Brain microvascular endothelial cell (primary cell): ENCODE measurements around the gene TNFRSF4.

Experiments used
- DNase-seq: peaks from one replicate; pipeline ENCODE4 v3.0.0-alpha.2; 2020
- H3K27ac ChIP-seq: fragments of 250-450 bp; sonication (Bioruptor Pico); 2 replicates; pipeline ENCODE4 v1.5.1; 2020; ENCODE audit warnings: mild to moderate bottlenecking, moderate library complexity
- H3K27me3 ChIP-seq: fragments of 250-450 bp; sonication (Bioruptor Pico); replicated peaks from 2 replicates; pipeline ENCODE4 v1.5.1; 2020; ENCODE audit warnings: mild to moderate bottlenecking
- H3K36me3 ChIP-seq: fragments of 250-450 bp; sonication (Bioruptor Pico); replicated peaks from 2 replicates; pipeline ENCODE4 v1.5.1; 2020; ENCODE audit warnings: mild to moderate bottlenecking
- H3K4me3 ChIP-seq: 2 replicates; pipeline ENCODE4 v1.5.1; 2011; ENCODE audit warnings: low read depth, mild to moderate bottlenecking, control low read depth, low read length, moderate library complexity
- CTCF ChIP-seq: IDR thresholded peaks from 2 replicates; pipeline ENCODE4 v1.5.1; 2011; ENCODE audit warnings: low read depth, mild to moderate bottlenecking, moderate library complexity, low read length, control low read depth, inconsistent platforms; ENCODE audit errors: missing control alignments
- in situ Hi-C: cut with HindIII; loops from 2 replicates; pipeline ENCODE4 v1.10.0; 2017; ENCODE audit warnings: low sequenced_read_pairs, low pct_ligation_motif_present

The TNFRSF4 gene

GRCh38 chr1:1163538-1164070 lies 50.3 kb downstream of the TNFRSF4 start:
- TF ChIP-seq CTCF: no peak
- in situ Hi-C loops: no loop called here
- no peak overlapping the region for H3K27ac ChIP-seq
- H3K36me3 ChIP-seq: no peaks in the 10 kb centered on the region
- DNase-seq: no peak
- peaks cover 17% of the 10 kb centered on the region for H3K27me3 ChIP-seq
- no peak overlapping the region for H3K4me3 ChIP-seq

GRCh38 chr1:1162597-1163537 lies 51.1 kb downstream of the TNFRSF4 start:
- Histone ChIP-seq H3K27ac (no peak overlapping the region), H3K4me3 (no peak overlapping the region), H3K27me3 (peaks cover 15% of the 10 kb centered on the region), H3K36me3 (no peaks in the 10 kb centered on the region)
- no peak for DNase-seq
- in situ Hi-C loops: no loop called here
- no peak for TF ChIP-seq CTCF

- Histone ChIP-seq H3K27me3 (peaks cover 15% of the 10 kb centered on the region), H3K27ac (no peak overlapping the region), H3K36me3 (no peaks in the 10 kb centered on the region), H3K4me3 (no peak overlapping the region)
- TF ChIP-seq CTCF: no peak
- in situ Hi-C loops: no loop called here
- no peak for DNase-seq
Measured at GRCh38 chr1:1161683-1162079, 52.3 kb downstream of the TNFRSF4 start.
